Tibial nerve (tissue), 4 donors: Measurements from ENCODE around the gene SLC8A3. TPM values are rescaled to one million over a fixed set of nuclear protein-coding genes. Genes with fewer than 3 reads are reported as not detected.

Source experiments
- DNase-seq, 2 donors: peaks; one replicate each; pipeline ENCODE4 v3.0.0-alpha.2; 2019; ENCODE audit warnings: low spot score in 2 of 2
- H3K27ac ChIP-seq, 4 donors: fragments of 200-600 bp; sonication (generic) in 3 of 4; one replicate each; pipeline ENCODE4 v1.5.1; 2017 to 2019; ENCODE audit warnings: mild to moderate bottlenecking in 1 of 4
- H3K27me3 ChIP-seq, 2 donors: fragments of 200-600 bp; sonication (generic) in 1 of 2; one replicate each; pipeline versions ENCODE4 v1.5.1 to v1.6.0; 2017 to 2019
- H3K36me3 ChIP-seq, 3 donors: fragments of 200-600 bp; sonication (generic); one replicate each; pipeline ENCODE4 v1.5.1; 2018 to 2019
- H3K4me1 ChIP-seq, 4 donors: fragments of 200-600 bp; sonication (generic) in 3 of 4; one replicate each; pipeline ENCODE4 v1.5.1; 2017 to 2019
- H3K4me3 ChIP-seq, 4 donors: fragments of 200-600 bp; sonication (generic) in 3 of 4; one replicate each; pipeline ENCODE4 v1.5.1; 2017 to 2019; ENCODE audit warnings: mild to moderate bottlenecking in 1 of 4, moderate library complexity in 1 of 4
- H3K9me3 ChIP-seq, 4 donors: fragments of 200-600 bp; sonication (generic) in 3 of 4; one replicate each; pipeline ENCODE4 v1.5.1; 2017 to 2019
- CTCF ChIP-seq, 5 experiments: fragments of 200-600 bp in 3 of 5; fragments of 450-650 bp in 2 of 5; sonication (generic) in 3 of 5; IDR thresholded peaks; one replicate each; pipeline ENCODE4 v1.5.1; 2016 to 2019; ENCODE audit warnings: antibody characterized with exemption in 5 of 5, mild to moderate bottlenecking in 3 of 5, moderate library complexity in 2 of 5
- EP300 ChIP-seq, 2 donors: sonication (generic); formaldehyde crosslinking; IDR thresholded peaks; one replicate each; pipeline ENCODE4 v1.6.1; 2017; ENCODE audit warnings: antibody characterized with exemption in 2 of 2, mild to moderate bottlenecking in 1 of 2
- POLR2A ChIP-seq, 2 donors: fragments of 450-650 bp; IDR thresholded peaks; one replicate each; pipeline ENCODE4 v1.6.1; 2017; ENCODE audit warnings: antibody characterized with exemption in 2 of 2, mild to moderate bottlenecking in 2 of 2, moderate library complexity in 2 of 2
- WGBS, 2 donors: methylation state at CpG; one replicate each; pipeline ENCODE4 v1.1.5; 2018; 5-methylcytosine and 5-hydroxymethylcytosine counted together
- total RNA-seq, 4 donors: library from RNA; depleted of rRNA; stranded (reverse); fragments of >200 nt; gene quantifications; one replicate each; pipeline ENCODE4 v1.1.0, GENCODE V29; 2016

Gene SLC8A3
- total RNA-seq, 4 donors from 2014 or later: 0.20 to 1.0 (median 0.22) TPM; not detected in 1

GRCh38 chr14:70082394-70082793 is 106.4 kb downstream of the SLC8A3 start:
- Histone ChIP-seq H3K27me3 (no peaks in the 10 kb centered on the region), H3K36me3 (no peaks in the 10 kb centered on the region), H3K9me3 (no peaks in the 10 kb centered on the region), H3K4me1 (no peaks in the 10 kb centered on the region), H3K27ac (no peak overlapping the region), H3K4me3 (no peak overlapping the region)
- no peak for TF ChIP-seq POLR2A (IDR thresholded peaks at IDR 0.05)
- WGBS, 2 donors: 58 to 59% methylated on average over 2 of the region's 2 CpGs
- DNase-seq: no peak

GRCh38 chr14:70080076-70080475 is 108.7 kb downstream of the SLC8A3 start:
- Histone ChIP-seq H3K9me3 (no peaks in the 10 kb centered on the region), H3K36me3 (no peaks in the 10 kb centered on the region), H3K27ac (no peak overlapping the region), H3K27me3 (no peaks in the 10 kb centered on the region), H3K4me1 (no peaks in the 10 kb centered on the region), H3K4me3 (no peak overlapping the region)
- 73 to 83% methylated on average over 6 of the region's 6 CpGs for WGBS, 2 donors
- no peak for DNase-seq
- TF ChIP-seq EP300 (IDR thresholded peaks at IDR 0.05): no peak
- TF ChIP-seq CTCF (IDR thresholded peaks at IDR 0.05): no peak
- no peak for TF ChIP-seq POLR2A (IDR thresholded peaks at IDR 0.05)

- TF ChIP-seq CTCF (IDR thresholded peaks at IDR 0.05) (no peak), EP300 (IDR thresholded peaks at IDR 0.05) (no peak)
Measured at GRCh38 chr14:70078329-70078728, 110.4 kb downstream of the SLC8A3 start.

GRCh38 chr14:70077720-70078119 is 111.0 kb downstream of the SLC8A3 start:
- DNase-seq: no peak
- Histone ChIP-seq H3K4me1 (no peaks in the 10 kb centered on the region), H3K27me3 (no peaks in the 10 kb centered on the region), H3K36me3 (no peaks in the 10 kb centered on the region), H3K9me3 (no peaks in the 10 kb centered on the region), H3K4me3 (no peak overlapping the region), H3K27ac (no peak overlapping the region)
- WGBS, 2 donors: 30 to 38% methylated on average over 2 of the region's 2 CpGs
- TF ChIP-seq CTCF (IDR thresholded peaks at IDR 0.05) (no peak), POLR2A (IDR thresholded peaks at IDR 0.05) (no peak), EP300 (IDR thresholded peaks at IDR 0.05) (no peak)

More at GRCh38 chr14:70078329-70078728, 110.4 kb downstream of the SLC8A3 start:
- Histone ChIP-seq H3K27ac (no peak overlapping the region), H3K9me3 (no peaks in the 10 kb centered on the region), H3K27me3 (no peaks in the 10 kb centered on the region), H3K4me3 (no peak overlapping the region), H3K4me1 (no peaks in the 10 kb centered on the region), H3K36me3 (no peaks in the 10 kb centered on the region)
- DNase-seq: no peak

GRCh38 chr14:70077005-70077404 is 111.7 kb downstream of the SLC8A3 start:
- no peaks in the 10 kb centered on the region for H3K27me3 ChIP-seq
- 85 to 90% methylated on average over 3 of the region's 3 CpGs for WGBS, 2 donors
- DNase-seq: no peak

More at GRCh38 chr14:70077005-70077404, 111.7 kb downstream of the SLC8A3 start:
- Histone ChIP-seq H3K9me3 (no peaks in the 10 kb centered on the region), H3K4me1 (no peaks in the 10 kb centered on the region), H3K36me3 (no peaks in the 10 kb centered on the region), H3K4me3 (no peak overlapping the region), H3K27ac (no peak overlapping the region)
- TF ChIP-seq CTCF (IDR thresholded peaks at IDR 0.05): no peak
